GM19351 (cell line): ENCODE results near the gene RAB5A.
A peak's percentile ranks its signal among the peaks of the same experiment; 100 is the strongest.
"Not testable (repeated sequence)": the region's sequence is repeated elsewhere in the genome, so short reads cannot be mapped to it uniquely, and the experiment has no call there.

ENCODE experiments used
- ATAC-seq: cut with Tn5 transposase; IDR thresholded peaks from one replicate; pipeline ENCODE4 v1.9.1; 2021; ENCODE audit warnings: mild to moderate bottlenecking, moderate library complexity; ENCODE audit not compliant: unreplicated experiment

Gene RAB5A

DNA sequence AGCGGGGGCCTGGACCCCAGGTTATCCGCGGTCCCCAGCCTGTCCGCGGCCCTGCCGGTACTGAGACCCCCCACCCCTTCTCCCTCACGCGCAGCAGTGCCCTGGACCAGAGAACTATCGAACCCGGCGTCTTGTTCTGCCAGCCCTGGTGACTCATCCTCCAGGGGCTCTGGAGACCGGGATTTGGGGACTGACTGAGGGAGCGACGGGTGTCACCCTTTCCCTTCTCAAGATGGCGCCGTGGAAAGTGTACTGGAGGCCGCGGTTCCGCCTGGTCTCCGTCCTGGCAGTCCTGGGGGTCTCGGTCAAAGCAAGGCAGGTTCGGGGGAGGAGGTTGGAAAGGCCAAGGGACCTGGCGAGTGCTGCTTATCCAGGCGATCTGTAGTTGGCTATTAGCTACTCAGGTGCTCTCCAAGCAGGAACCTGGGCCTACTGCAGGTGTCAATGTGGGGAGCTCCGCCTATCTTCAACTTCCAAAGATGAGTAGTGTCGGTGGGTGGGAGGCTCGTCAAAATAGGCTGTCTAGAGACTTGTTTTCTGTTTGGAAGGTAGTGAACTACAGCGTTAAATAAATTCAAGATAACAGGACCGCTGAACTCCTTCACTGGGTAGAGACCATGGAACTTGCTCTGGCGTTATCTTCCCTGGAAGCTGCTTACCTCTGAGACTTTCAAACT is 790 bp downstream of the RAB5A start:
- ATAC-seq = peak; percentile 28

DNA sequence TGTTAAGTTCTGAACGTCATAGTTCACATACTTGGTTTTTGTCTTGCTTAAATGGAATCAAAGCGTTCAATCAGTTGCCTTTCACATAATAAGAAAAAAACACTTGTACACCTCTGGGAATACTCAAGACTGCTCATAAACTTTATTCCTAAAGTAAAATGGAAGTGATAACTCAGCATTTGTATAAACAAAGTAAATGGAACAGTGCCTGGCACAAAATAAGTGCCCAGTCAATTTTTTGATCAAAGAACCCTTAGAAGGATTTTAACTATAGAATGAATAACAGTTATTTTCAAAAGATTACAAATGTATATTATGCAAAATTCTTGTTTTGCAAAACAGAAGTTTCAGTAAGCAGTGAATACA is 1.3 kb downstream of the RAB5A start:
- ATAC-seq = no peak

GRCh38 chr3:19950316-19950715 is 3.4 kb downstream of the RAB5A start:
- ATAC-seq = no peak

DNA sequence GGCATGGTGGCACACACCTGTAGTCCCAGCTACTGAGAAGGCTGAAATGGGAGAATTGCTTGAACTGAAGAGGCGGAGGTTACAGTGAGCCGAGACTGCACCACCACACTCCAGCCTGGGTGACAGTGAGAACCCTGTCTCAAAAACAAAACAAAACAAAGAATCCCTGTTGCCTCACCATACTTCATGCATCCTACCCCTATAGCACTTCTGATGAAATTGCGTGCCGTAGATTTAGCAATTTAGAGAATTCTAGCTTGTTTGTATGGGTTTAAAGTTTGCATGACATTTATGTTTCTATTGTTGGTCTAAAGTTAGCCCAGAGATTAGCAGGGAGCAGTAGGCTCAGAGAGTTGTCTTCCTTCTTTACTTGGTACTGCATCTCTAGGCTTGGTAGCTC is 7.8 kb downstream of the RAB5A start:
- ATAC-seq = no peak

- not testable (repeated sequence) for ATAC-seq
These were observed 10.5 kb downstream of the RAB5A start for GRCh38 chr3:19957354-19957753.

DNA sequence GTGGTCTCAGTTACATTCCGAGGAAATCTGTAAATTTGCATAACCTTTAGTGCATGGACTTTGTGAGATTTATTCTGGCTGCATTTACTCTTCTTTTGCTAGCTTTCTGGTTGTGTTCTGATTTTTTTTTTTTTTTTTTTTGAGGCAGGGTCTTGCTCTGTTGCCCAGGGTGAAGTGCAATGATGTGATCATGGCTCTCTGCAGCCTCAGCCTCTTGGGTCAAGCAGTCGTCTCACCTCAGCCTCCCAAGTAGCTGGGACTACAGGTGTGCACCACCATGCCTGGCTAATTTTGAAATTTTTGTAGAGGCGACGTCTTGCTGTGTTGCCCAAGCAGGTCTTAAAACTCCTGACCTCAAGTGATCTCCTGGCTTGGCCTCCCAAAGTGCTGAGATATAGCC is 12.6 kb downstream of the RAB5A start:
- ATAC-seq = no peak

- no peak for ATAC-seq
These were observed 13.8 kb downstream of the RAB5A start for GRCh38 chr3:19960696-19961095.

GRCh38 chr3:19961960-19962359 is 15.1 kb downstream of the RAB5A start:
- no peak for ATAC-seq

- ATAC-seq = no peak
These were observed 20.3 kb downstream of the RAB5A start for GRCh38 chr3:19967208-19967607.

DNA sequence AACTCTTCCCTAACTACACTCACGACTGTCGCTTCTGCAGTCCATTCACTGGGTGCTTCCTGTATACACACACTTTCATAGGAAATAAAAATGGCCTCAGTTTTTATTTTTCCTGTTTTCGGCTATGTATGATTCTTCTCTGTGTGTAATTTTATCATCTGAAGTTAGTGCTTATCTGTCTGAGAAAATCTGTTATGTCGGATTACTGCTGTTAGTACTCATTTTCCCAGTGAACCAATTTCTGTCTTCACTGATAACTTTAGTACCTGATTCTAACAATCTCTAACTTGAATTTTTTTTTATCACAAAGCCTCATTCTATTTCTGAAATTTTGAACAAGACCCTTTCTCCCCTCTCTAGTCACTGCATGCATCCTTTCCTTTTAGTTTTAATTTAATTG is 20.9 kb downstream of the RAB5A start:
- no peak for ATAC-seq

- ATAC-seq = no peak
These were observed 23.4 kb downstream of the RAB5A start for GRCh38 chr3:19970327-19970726.

DNA sequence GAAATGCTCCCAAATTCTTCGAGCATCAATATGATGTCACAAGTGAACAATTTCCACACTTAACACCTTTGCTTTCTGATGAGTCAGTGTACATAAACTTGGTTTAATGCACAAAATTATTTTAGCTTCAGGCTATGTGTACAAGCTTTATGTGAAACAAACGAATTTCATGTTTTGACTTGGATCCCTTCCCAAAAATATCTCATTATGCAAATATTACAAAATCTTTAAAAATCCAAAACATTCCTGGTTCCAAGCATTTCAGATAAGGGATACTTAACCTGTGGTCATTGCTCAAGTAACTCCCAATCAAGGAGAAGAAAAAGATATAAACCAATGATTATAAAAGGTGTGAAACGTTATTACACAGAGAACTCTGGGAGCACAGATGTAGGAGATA is 25.2 kb downstream of the RAB5A start:
- ATAC-seq = no peak

DNA sequence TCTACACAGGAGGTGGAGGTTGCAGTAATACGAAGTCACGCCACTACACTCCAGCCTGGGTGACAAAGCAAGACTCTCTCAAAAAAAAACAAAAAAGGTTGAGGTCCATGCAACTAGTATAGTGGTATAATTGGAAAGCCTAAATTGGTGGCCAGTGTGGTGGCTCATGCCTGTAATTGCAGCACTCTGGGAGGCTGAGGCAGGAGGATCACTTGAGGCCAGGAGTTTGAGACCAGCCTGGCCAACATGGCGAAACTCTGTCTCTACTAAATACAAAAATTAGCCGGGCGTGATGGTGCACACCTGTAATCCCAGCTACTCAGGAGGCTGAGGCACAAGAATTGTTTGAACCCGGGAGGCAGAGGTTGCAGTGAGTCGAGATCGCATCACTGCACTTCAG is 42.0 kb downstream of the RAB5A start:
- ATAC-seq = not testable (repeated sequence)

GRCh38 chr3:19994796-19995195 is 47.9 kb downstream of the RAB5A start:
- no peak for ATAC-seq

- ATAC-seq = no peak
These were observed 50.6 kb downstream of the RAB5A start for GRCh38 chr3:19997502-19997901.

GRCh38 chr3:20001932-20002331 is 55.0 kb downstream of the RAB5A start:
- ATAC-seq = no peak

- ATAC-seq = no peak
These were observed 61.1 kb downstream of the RAB5A start for GRCh38 chr3:20007960-20008359.

- no peak for ATAC-seq
These were observed 61.7 kb downstream of the RAB5A start for GRCh38 chr3:20008646-20009045.

DNA sequence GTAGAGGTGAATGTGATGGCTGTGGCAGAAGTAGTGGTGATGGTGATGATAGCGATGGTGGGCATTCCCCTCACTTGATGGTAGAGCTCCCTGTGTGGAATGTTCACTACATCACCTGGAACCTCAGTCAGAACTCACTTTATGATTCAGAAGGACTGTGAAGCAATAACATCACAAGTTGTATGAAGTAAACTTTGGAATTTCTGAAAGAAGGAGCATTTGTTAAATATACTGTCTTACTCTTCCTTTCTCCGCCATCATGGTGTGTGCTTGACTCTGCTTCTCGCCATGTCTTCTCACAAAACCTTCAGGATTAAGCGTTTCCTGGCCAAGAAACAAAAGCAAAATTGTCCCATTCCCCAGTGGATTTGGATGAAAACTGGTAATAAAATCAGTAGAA is 65.3 kb downstream of the RAB5A start, which contains the start of gene PP2D1:
TSS of gene PP2D1 (minus strand) at position 101 of the 400 bp plus-strand sequence. CDS start 192 bp downstream, outside the sequence.
- ATAC-seq = no peak

DNA sequence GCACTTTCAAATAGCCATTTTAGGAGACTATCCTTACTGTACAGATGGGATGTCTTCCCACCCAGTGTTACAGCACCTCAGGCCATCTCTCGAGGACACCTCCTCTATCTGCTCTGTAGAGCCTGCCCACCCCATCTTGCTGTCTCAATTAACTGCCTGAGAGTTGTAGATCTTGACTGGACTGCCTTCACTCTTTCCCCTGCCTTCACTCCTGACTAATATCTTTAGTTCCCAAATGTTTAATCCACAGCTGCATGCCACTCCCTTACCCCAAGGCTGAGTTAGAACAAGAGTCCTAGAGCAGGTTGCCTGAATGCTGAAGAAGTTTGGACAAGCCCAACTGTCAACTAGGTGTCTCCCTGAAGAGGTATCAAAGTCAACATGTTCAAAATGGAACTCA is 66.5 kb downstream of the RAB5A start:
- ATAC-seq = no peak

DNA sequence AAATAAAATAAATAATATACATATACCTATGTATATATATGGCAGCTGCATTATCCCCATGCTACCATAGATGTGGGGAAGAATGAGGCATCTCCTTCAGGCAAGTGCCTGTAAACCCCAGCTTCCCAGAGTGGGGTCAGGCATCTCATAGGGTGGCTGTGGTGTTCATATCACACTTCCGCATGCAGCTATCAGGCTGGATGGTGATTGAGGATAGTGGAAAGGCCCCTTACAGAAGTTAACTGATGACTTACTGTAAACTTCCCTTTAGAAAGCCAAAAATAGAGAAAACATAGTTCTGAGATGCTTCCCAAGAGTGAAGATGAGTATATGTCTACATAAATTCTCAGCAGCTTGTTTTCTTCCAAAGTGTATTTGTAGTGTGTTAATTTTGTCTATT is 68.6 kb downstream of the RAB5A start:
- ATAC-seq = no peak

DNA sequence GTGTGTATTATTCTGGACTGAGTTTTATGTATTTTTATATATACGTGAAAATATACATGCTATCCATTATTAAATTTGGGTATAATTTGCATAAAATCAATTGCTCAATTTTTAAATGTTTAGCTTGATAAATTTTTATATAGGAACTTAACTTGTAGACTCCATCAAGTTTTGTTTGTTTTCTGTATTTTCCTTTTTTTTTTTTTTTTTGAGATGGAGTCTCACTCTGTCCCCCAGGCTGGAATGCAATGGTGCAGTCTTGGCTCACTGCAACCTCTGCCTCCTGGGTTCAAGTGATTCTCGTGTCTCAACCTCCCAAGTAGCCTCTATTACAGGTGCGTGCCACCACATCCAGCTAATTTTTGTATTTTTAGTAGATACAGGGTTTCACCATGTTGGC is 69.2 kb downstream of the RAB5A start:
- ATAC-seq = not testable (repeated sequence)

DNA sequence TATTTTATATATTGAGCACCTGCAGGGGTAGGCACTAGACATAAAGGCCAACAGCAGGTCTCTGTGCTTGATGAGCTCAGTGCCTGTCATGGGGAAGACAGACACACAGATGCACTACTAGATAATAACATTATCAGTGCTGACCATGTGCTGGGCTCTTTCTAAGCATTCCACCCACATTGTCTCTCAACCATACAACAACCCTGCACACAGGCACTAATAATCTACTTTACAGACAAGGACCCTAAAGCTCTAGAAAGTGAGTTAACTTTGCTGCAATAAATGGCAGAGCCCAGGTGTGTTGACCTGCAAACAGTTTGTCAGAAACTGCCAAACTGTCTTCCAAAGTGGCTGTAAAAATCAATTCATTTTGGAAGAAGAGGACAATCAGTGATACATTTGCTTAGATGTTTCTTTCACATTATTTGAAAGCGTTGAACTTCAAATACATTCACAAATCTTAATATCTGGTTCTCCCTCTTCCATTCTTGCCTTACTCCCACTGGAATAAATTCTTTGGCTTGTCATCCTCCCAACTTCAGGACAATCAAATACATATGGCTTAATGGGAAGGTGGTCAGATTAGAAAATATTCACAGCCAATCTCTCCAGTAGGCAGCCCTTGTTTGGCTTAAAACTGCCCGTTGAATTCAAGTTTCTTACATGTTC is 76.2 kb downstream of the RAB5A start:
- no peak for ATAC-seq
